Activated B cell treated with CpG ODN at 0.5 μM for 24 hours (primary cell): ENCODE measurements around the gene ANKRD44. TPM values are rescaled to one million over a fixed set of nuclear protein-coding genes. Genes with fewer than 3 reads are reported as not detected.

Experiments
- ATAC-seq: fragments of 200-7000 bp; cut with Tn5 transposase; one replicate; pipeline ENCODE4 v1.10.0; 2021; ENCODE audit warnings: low read depth, mild to moderate bottlenecking, moderate library complexity
- CTCF ChIA-PET: fragments of 350-600 bp; sonication (Branson Sonifier 250); formaldehyde crosslinking; loops from one replicate; lab custom pipeline; 2021; ENCODE audit warnings: antibody characterized with exemption; lab: Charles Lee
- POLR2A ChIA-PET: fragments of 350-600 bp; sonication (Branson Sonifier 250); formaldehyde crosslinking; loops from one replicate; lab custom pipeline; 2021; ENCODE audit warnings: antibody characterized with exemption; lab: Charles Lee
- DNase-seq: peaks from one replicate; pipeline ENCODE4 v3.0.0; 2022
- H3K27ac Mint-ChIP-seq: one replicate; pipeline ENCODE4 v1.8.0; 2020; ENCODE audit warnings: mixed read lengths
- H3K27me3 Mint-ChIP-seq: one replicate; pipeline ENCODE4 v1.8.0; 2021; ENCODE audit warnings: mixed read lengths
- H3K36me3 Mint-ChIP-seq: one replicate; pipeline ENCODE4 v1.8.0; 2021; ENCODE audit warnings: low read depth, mixed read lengths
- H3K4me1 Mint-ChIP-seq: one replicate; pipeline ENCODE4 v1.8.0; 2021; ENCODE audit warnings: mixed read lengths
- H3K4me3 Mint-ChIP-seq: one replicate; pipeline ENCODE4 v1.8.0; 2020; ENCODE audit warnings: mild to moderate bottlenecking, mixed read lengths
- H3K9me3 Mint-ChIP-seq: one replicate; pipeline ENCODE4 v1.8.0; 2020; ENCODE audit warnings: mixed read lengths
- CTCF ChIP-seq: fragments of 200-600 bp; IDR thresholded peaks from one replicate; pipeline ENCODE4 v1.8.0; 2022; ENCODE audit warnings: antibody characterized with exemption, mild to moderate bottlenecking
- intact Hi-C: fragments of 100-400 bp; cut with micrococcal nuclease; formaldehyde crosslinking; loops from one replicate; pipeline ENCODE4 v1.15.1; 2024
- total RNA-seq: library from RNA; stranded (reverse); gene quantifications from 2 replicates; pipeline ENCODE4 v1.2.3, GENCODE V29; 2022

Gene ANKRD44
- total RNA-seq, 1 donor from 2014 or later = 185 TPM

- ChIA-PET POLR2A (no interaction called here), CTCF (no interaction called here)
- ATAC-seq = no peak
- H3K27ac Mint-ChIP-seq = no peak overlapping the region
- no peak overlapping the region for H3K4me3 Mint-ChIP-seq
- no peaks in the 10 kb centered on the region for H3K27me3 Mint-ChIP-seq
- intact Hi-C loops = loop anchor here (10.0 kb wide), 1 partner anchor 223 kb away; no protein-coding TSS in a partner anchor
- DNase-seq = no peak
- peaks cover 5% of the 10 kb centered on the region for H3K4me1 Mint-ChIP-seq
- no peaks in the 10 kb centered on the region for H3K9me3 Mint-ChIP-seq
- no peak for TF ChIP-seq CTCF
- H3K36me3 Mint-ChIP-seq = peaks cover 81% of the 10 kb centered on the region
Measured at GRCh38 chr2:197007716-197008628, 302.6 kb downstream of the ANKRD44 start.

GRCh38 chr2:197001921-197002320 lies 308.7 kb downstream of the ANKRD44 start:
- Mint-ChIP-seq H3K27ac (no peak overlapping the region), H3K36me3 (peaks cover 72% of the 10 kb centered on the region), H3K27me3 (no peaks in the 10 kb centered on the region), H3K4me3 (no peak overlapping the region), H3K4me1 (no peaks in the 10 kb centered on the region), H3K9me3 (no peaks in the 10 kb centered on the region)
- intact Hi-C loops = loop anchor here (10.0 kb wide), 1 partner anchor 217 kb away; no protein-coding TSS in a partner anchor
- CTCF ChIA-PET = no interaction called here
- POLR2A ChIA-PET = no interaction called here
- ATAC-seq (no peak), DNase-seq (no peak)
- no peak for TF ChIP-seq CTCF

GRCh38 chr2:196995757-196996314 lies 314.7 kb downstream of the ANKRD44 start:
- CTCF ChIA-PET = no interaction called here
- H3K27me3 Mint-ChIP-seq = no peaks in the 10 kb centered on the region
- TF ChIP-seq CTCF = no peak
- H3K4me1 Mint-ChIP-seq = peaks cover 3% of the 10 kb centered on the region
- intact Hi-C loops = no loop called here
- no peak for ATAC-seq
- H3K4me3 Mint-ChIP-seq = no peak overlapping the region
- H3K9me3 Mint-ChIP-seq = no peaks in the 10 kb centered on the region
- DNase-seq = no peak
- no peak overlapping the region for H3K27ac Mint-ChIP-seq
- peaks cover 82% of the 10 kb centered on the region for H3K36me3 Mint-ChIP-seq
- POLR2A ChIA-PET = no interaction called here

- Mint-ChIP-seq H3K36me3 (peaks cover 84% of the 10 kb centered on the region), H3K4me1 (peaks cover 14% of the 10 kb centered on the region), H3K27me3 (no peaks in the 10 kb centered on the region), H3K9me3 (no peaks in the 10 kb centered on the region), H3K27ac (no peak overlapping the region), H3K4me3 (no peak overlapping the region)
- ChIA-PET CTCF (interaction anchor here (0.9 kb wide), 1 partner anchor 17 kb away, joined by 3 read pairs; no protein-coding TSS in a partner anchor), POLR2A (no interaction called here)
- DNase-seq (no peak), ATAC-seq (no peak)
- TF ChIP-seq CTCF = no peak
- intact Hi-C loops = no loop called here
Measured at GRCh38 chr2:196994764-196995163, 315.8 kb downstream of the ANKRD44 start.

GRCh38 chr2:196993617-196994016 lies 317.0 kb downstream of the ANKRD44 start:
- Mint-ChIP-seq H3K9me3 (no peaks in the 10 kb centered on the region), H3K36me3 (peaks cover 84% of the 10 kb centered on the region), H3K4me1 (peaks cover 23% of the 10 kb centered on the region), H3K4me3 (no peak overlapping the region), H3K27me3 (no peaks in the 10 kb centered on the region), H3K27ac (no peak overlapping the region)
- DNase-seq (no peak), ATAC-seq (no peak)
- intact Hi-C loops = no loop called here
- POLR2A ChIA-PET = no interaction called here
- TF ChIP-seq CTCF = no peak
- CTCF ChIA-PET = no interaction called here
